H9 (cell line): ENCODE results near the gene LRPAP1. TPM values are rescaled to one million over a fixed set of nuclear protein-coding genes. Genes with fewer than 3 reads are reported as not detected.

Experiments
- DNase-seq: peaks from one replicate; pipeline ENCODE4 v3.0.0-alpha.2; 2017
- H2AFZ ChIP-seq: one replicate; pipeline ENCODE4 v1.6.1; 2013; ENCODE audit warnings: mild to moderate bottlenecking, low read length, control low read depth, moderate library complexity
- H2AK5ac ChIP-seq: 2 replicates; pipeline ENCODE4 v1.6.1; 2013; ENCODE audit warnings: low read length, control low read depth, mixed read lengths; ENCODE audit not compliant: insufficient read length
- H2BK120ac ChIP-seq: one replicate; pipeline ENCODE4 v1.6.1; 2013; ENCODE audit warnings: low read depth, mild to moderate bottlenecking, low read length, control low read depth, inconsistent platforms; ENCODE audit not compliant: poor library complexity, severe bottlenecking
- H2BK12ac ChIP-seq: 2 replicates; pipeline ENCODE4 v1.6.1; 2013; ENCODE audit warnings: low read length, control low read depth, mixed read lengths, low read depth; ENCODE audit not compliant: insufficient read length
- H2BK15ac ChIP-seq: 2 replicates; pipeline ENCODE4 v1.6.1; 2013; ENCODE audit warnings: low read depth, low read length, control low read depth
- H2BK20ac ChIP-seq: one replicate; pipeline ENCODE4 v1.6.1; 2013; ENCODE audit warnings: low read depth, mild to moderate bottlenecking, low read length, control low read depth, inconsistent platforms; ENCODE audit not compliant: poor library complexity, severe bottlenecking
- H2BK5ac ChIP-seq: 2 replicates; pipeline ENCODE4 v1.6.1; 2013; ENCODE audit warnings: low read length, control low read depth, mixed read lengths; ENCODE audit not compliant: insufficient read length
- H3K14ac ChIP-seq: 2 replicates; pipeline ENCODE4 v1.6.1; 2013; ENCODE audit warnings: low read length, control low read depth; ENCODE audit not compliant: insufficient read depth
- H3K18ac ChIP-seq: 2 replicates; pipeline ENCODE4 v1.6.1; 2013; ENCODE audit warnings: low read depth, mild to moderate bottlenecking, mixed read lengths, low read length, control low read depth; ENCODE audit not compliant: insufficient read length
- H3K23ac ChIP-seq: 2 replicates; pipeline ENCODE4 v1.6.1; 2013; ENCODE audit warnings: low read length, control low read depth, mixed read lengths, low read depth; ENCODE audit not compliant: insufficient read length
- H3K23me2 ChIP-seq: 2 replicates; pipeline ENCODE4 v1.6.1; 2013; ENCODE audit warnings: low read depth, mild to moderate bottlenecking, mixed read lengths, low read length, control low read depth; ENCODE audit not compliant: insufficient read length, poor library complexity, severe bottlenecking
- H3K27ac ChIP-seq: 2 replicates; pipeline ENCODE4 v1.5.1; 2013; ENCODE audit warnings: low read length, control low read depth, mixed read lengths, low read depth; ENCODE audit not compliant: insufficient read length
- H3K27me3 ChIP-seq: 2 replicates; pipeline ENCODE4 v1.6.1; 2013; ENCODE audit warnings: low read length, control low read depth, inconsistent platforms; ENCODE audit not compliant: insufficient read depth
- H3K4ac ChIP-seq: 2 replicates; pipeline ENCODE4 v1.6.1; 2013; ENCODE audit warnings: low read depth, mild to moderate bottlenecking, control low read depth, inconsistent platforms, low read length, moderate library complexity
- H3K4me1 ChIP-seq: 2 replicates; pipeline ENCODE4 v1.6.1; 2013; ENCODE audit warnings: low read length, control low read depth, inconsistent platforms; ENCODE audit not compliant: insufficient read depth
- H3K4me2 ChIP-seq: 2 replicates; pipeline ENCODE4 v1.6.1; 2013; ENCODE audit warnings: low read length, control low read depth, mixed read lengths; ENCODE audit not compliant: insufficient read length, insufficient read depth
- H3K56ac ChIP-seq: 2 replicates; pipeline ENCODE4 v1.6.1; 2013; ENCODE audit warnings: low read depth, mild to moderate bottlenecking, mixed read lengths, low read length, control low read depth; ENCODE audit not compliant: insufficient read length
- H3K79me1 ChIP-seq: 2 replicates; pipeline ENCODE4 v1.6.1; 2013; ENCODE audit warnings: low read depth, mild to moderate bottlenecking, moderate library complexity, low read length, control low read depth, inconsistent platforms; ENCODE audit not compliant: insufficient read depth, poor library complexity, severe bottlenecking
- H3K79me2 ChIP-seq: 2 replicates; pipeline ENCODE4 v1.6.1; 2013; ENCODE audit warnings: low read length, control low read depth, inconsistent platforms; ENCODE audit not compliant: insufficient read depth
- H3K9ac ChIP-seq: 2 replicates; pipeline ENCODE4 v1.6.1; 2013; ENCODE audit warnings: low read length, control low read depth, mixed read lengths; ENCODE audit not compliant: insufficient read length; ENCODE audit errors: extremely low read depth
- H3K9me3 ChIP-seq: one replicate; pipeline ENCODE4 v1.6.1; 2013; ENCODE audit warnings: low read depth, low read length, inconsistent platforms; ENCODE audit not compliant: control insufficient read depth
- H3T11ph ChIP-seq: one replicate; pipeline ENCODE4 v1.6.1; 2013; ENCODE audit warnings: mild to moderate bottlenecking, low read length, control low read depth, inconsistent platforms
- H4K20me1 ChIP-seq: one replicate; pipeline ENCODE4 v1.6.1; 2013; ENCODE audit not compliant: control insufficient read depth, insufficient read length, insufficient read depth
- H4K5ac ChIP-seq: 2 replicates; pipeline ENCODE4 v1.6.1; 2013; ENCODE audit warnings: low read depth, mild to moderate bottlenecking, mixed read lengths, low read length, control low read depth; ENCODE audit not compliant: insufficient read length
- H4K8ac ChIP-seq: replicated peaks from 2 replicates; pipeline ENCODE4 v1.6.1; 2013; ENCODE audit warnings: low read length, control low read depth, mixed read lengths, low read depth; ENCODE audit not compliant: insufficient read length
- H4K91ac ChIP-seq: 2 replicates; pipeline ENCODE4 v1.6.1; 2013; ENCODE audit warnings: low read depth, mild to moderate bottlenecking, moderate library complexity, mixed read lengths, low read length, control low read depth; ENCODE audit not compliant: insufficient read length
- H3K27ac Mint-ChIP-seq, 3 experiments: 2 replicates in 2 of 3; 3 replicates in 1 of 3; pipeline ENCODE4 v1.8.0; 2020 to 2021; ENCODE audit warnings: mixed read lengths in 3 of 3, mild to moderate bottlenecking in 1 of 3, moderate library complexity in 1 of 3
- H3K27me3 Mint-ChIP-seq: 2 replicates; pipeline ENCODE4 v1.8.0; 2021; ENCODE audit warnings: low read depth, mild to moderate bottlenecking, moderate library complexity, mixed read lengths
- H3K36me3 Mint-ChIP-seq, 3 experiments: 2 replicates in 2 of 3; 3 replicates in 1 of 3; pipeline ENCODE4 v1.8.0; 2020 to 2021; ENCODE audit warnings: low read depth in 3 of 3, mixed read lengths in 3 of 3; ENCODE audit not compliant: insufficient read depth in 1 of 3
- H3K4me1 Mint-ChIP-seq, 2 experiments: 2 replicates each; pipeline ENCODE4 v1.8.0; 2020; ENCODE audit warnings: mixed read lengths in 2 of 2
- H3K4me3 Mint-ChIP-seq, 2 experiments: 2 replicates in 1 of 2; 3 replicates in 1 of 2; pipeline ENCODE4 v1.8.0; 2020 to 2021; ENCODE audit warnings: mild to moderate bottlenecking in 2 of 2, mixed read lengths in 2 of 2, moderate library complexity in 1 of 2
- H3K9me3 Mint-ChIP-seq, 2 experiments: 2 replicates in 1 of 2; 3 replicates in 1 of 2; pipeline ENCODE4 v1.8.0; 2020; ENCODE audit warnings: mild to moderate bottlenecking in 2 of 2, mixed read lengths in 2 of 2, moderate library complexity in 1 of 2
- CTCF ChIP-seq: fragments of 200-600 bp; sonication (generic); conservative IDR thresholded peaks from 3 replicates; pipeline ENCODE4 v1.8.0; 2021; ENCODE audit warnings: antibody characterized with exemption, mild to moderate bottlenecking
- WGBS: extraction: QIAGEN DNeasy Blood & Tissue Kit; methylation state at CpG from one replicate; pipeline ENCODE4 v1.1.7; 2013; ENCODE audit warnings: missing lambda C conversion rate, low lambda C conversion rate, mixed read lengths; ENCODE audit not compliant: insufficient read length; ENCODE audit errors: extremely low coverage; 5-methylcytosine and 5-hydroxymethylcytosine counted together
- total RNA-seq: library from RNA; stranded (reverse); gene quantifications from 2 replicates; pipeline ENCODE4 v1.2.1, GENCODE V29; 2021

The LRPAP1 gene
- total RNA-seq, 1 experiment from 2014 or later: 85.9 TPM

DNA sequence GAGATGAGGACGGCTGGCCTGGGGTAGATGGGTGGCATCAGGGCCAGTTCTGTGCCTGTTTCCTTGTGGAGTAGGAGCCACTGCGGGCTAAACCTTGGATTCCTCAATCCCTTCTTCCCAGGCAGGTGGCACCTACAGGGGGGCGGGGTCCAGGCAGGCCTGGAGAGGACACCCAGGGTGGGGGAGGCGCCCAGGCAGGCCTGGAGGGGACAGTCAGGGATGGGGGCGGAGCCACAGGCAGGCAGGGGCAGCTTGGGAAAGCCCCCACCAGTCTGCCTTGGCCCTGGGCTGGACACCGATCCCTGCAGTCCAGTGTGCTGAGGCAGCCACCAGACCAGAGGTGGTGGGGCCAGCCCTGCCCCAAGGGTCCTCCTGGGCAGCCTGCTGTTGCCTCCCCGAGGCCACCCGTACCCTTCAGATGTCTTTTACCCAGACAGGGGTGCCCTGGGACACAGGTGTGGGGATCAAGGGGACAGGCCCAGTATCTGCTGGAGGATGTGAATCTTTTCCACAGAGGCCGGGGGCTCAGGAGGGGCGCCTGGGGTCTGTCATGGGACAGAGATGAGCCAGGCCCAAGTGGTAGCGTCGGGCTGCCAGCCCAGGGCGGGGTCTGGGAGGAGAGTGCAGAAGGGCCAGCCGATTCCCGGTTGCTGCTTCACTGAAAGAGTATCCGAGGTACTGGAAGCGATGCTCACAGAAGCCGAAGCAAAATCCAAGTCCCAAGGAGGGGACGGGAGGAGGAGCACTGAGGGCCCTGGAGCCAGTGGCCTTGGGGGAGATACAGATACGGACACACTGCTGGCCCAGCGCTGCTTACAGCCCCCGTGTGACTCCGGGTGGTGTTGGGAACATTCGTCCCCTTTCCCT is 34.5 kb downstream of the LRPAP1 start:
- Histone ChIP-seq H2BK5ac (no peak overlapping the region), H2BK12ac (no peak overlapping the region), H4K5ac (no peak overlapping the region), H2BK20ac (no peak overlapping the region), H3K18ac (no peak overlapping the region), H4K20me1 (peaks cover 4% of the 10 kb centered on the region), H3K79me2 (no peaks in the 10 kb centered on the region), H3K27me3 (peaks cover 4% of the 10 kb centered on the region; the same call in 1 of the 2 replicates), H2BK15ac (no peak overlapping the region), H3K23me2 (no peaks in the 10 kb centered on the region), H3K4ac (no peak overlapping the region), H4K91ac (no peak overlapping the region), H2AFZ (no peak overlapping the region), H3K4me2 (no peak overlapping the region), H3K23ac (no peak overlapping the region), H2AK5ac (no peak overlapping the region), H3K79me1 (no peaks in the 10 kb centered on the region), H4K8ac (no peak overlapping the region), H3K27ac (no peak overlapping the region), H3K14ac (no peak overlapping the region), H2BK120ac (no peak overlapping the region), H3T11ph (no peak overlapping the region), H3K56ac (no peak overlapping the region), H3K9me3 (no peaks in the 10 kb centered on the region), H3K9ac (no peak overlapping the region), H3K4me1 (no peaks in the 10 kb centered on the region)
- Mint-ChIP-seq H3K4me1 (peaks cover 2 to 11% of the 10 kb centered on the region in 2 experiments; a peak in 2 of 4 replicates), H3K4me3 (no peak overlapping the region), H3K27ac (no peak overlapping the region), H3K36me3 (peaks cover 0 to 8% (median 0%) of the 10 kb centered on the region in 3 experiments; a peak in 1 of 7 replicates), H3K9me3 (no peaks in the 10 kb centered on the region; a peak in 1 of 5 replicates), H3K27me3 (peaks cover 75% of the 10 kb centered on the region)
- WGBS: no CpG with 5 or more reads among the region's 24 CpGs
- no peak for TF ChIP-seq CTCF
- no peak for DNase-seq
